ENCODE data around the gene PLSCR4. TPM values are rescaled to one million over a fixed set of nuclear protein-coding genes. Genes with fewer than 3 reads are reported as not detected.

The PLSCR4 gene
- total and polyA plus RNA-seq, 2 of the 8 experiments (the other 6 are each of a cell fraction or from before 2014, with no cell fraction given) = 1.8 to 2.9 TPM

DNA sequence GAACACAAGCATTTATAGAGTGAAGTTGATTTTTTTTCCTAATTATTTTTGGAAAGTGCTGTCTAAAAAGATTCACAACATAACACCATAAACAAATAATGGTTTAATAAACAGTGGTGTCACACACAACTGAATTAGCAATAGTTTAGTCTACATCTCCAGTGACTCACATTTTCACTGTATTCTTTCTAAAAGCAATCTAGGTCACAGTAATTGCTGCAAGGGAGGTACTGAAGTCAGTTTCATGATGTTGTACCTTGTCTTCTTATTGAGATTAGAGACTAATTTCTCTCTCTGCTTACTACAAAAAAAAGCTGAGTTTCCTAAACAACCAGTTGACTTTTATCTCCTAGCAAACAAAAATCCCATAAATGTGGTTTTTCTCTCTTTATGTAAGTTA, 29.6 kb downstream of the PLSCR4 start:
- H2BK20ac ChIP-seq (ENCODE audit: low read length) = no peak overlapping the region
- no peak overlapping the region for H3K23ac ChIP-seq (ENCODE audit: insufficient read length)
- no peak overlapping the region for H2BK12ac ChIP-seq (ENCODE audit: low read depth, low read length)
- no peak overlapping the region for H3K27ac ChIP-seq (ENCODE audit: low read depth, low read length)
- no peaks in the 10 kb centered on the region for H4K20me1 ChIP-seq (replicated peaks in 1 of 2; ENCODE audit: control insufficient read depth in 1 of 2, insufficient read depth in 2 of 2, low read length in 2 of 2)
- no peak overlapping the region for H2BK120ac ChIP-seq (replicated peaks; ENCODE audit: low read depth, low read length)
- no peak overlapping the region for H3K18ac ChIP-seq (ENCODE audit: extremely low read depth, low read length)
- no peak overlapping the region for H2AK5ac ChIP-seq (ENCODE audit: low read depth, low read length)
- H3K23me2 ChIP-seq (ENCODE audit: low read depth, low read length) = peaks cover 3% of the 10 kb centered on the region; the same call in 1 of the 2 replicates
- no peak overlapping the region for H3K9ac ChIP-seq (replicated peaks in 1 of 4; ENCODE audit: extremely low read depth in 1 of 4, low read depth in 3 of 4, low read length in 3 of 4)
- no peak overlapping the region for H4K8ac ChIP-seq (ENCODE audit: extremely low read depth, insufficient read depth, low read length)
- no peak overlapping the region for H2AFZ ChIP-seq (ENCODE audit: low read length)
- DNase-seq (ENCODE audit: low read depth in 1 of 2, low spot score in 2 of 2) = no peak
- H3K79me2 ChIP-seq (ENCODE audit: control insufficient read depth in 1 of 2, insufficient read depth in 2 of 2, low read length in 2 of 2) = no peaks in the 10 kb centered on the region
- POLR2A ChIA-PET (ENCODE audit: partially characterized antibody) = no interaction called here
- H2BK5ac ChIP-seq (ENCODE audit: low read depth, low read length) = no peak overlapping the region
- FAIRE-seq = no peak
- no peaks in the 10 kb centered on the region for H3K36me3 ChIP-seq (ENCODE audit: control insufficient read depth in 2 of 4, insufficient read depth in 4 of 4, low read length in 3 of 4)
- H4K91ac ChIP-seq (replicated peaks; ENCODE audit: insufficient read length, low read length) = no peak overlapping the region
- no peak overlapping the region for H3K4ac ChIP-seq (replicated peaks; ENCODE audit: insufficient read length, low read depth, low read length)
- no peaks in the 10 kb centered on the region for H3K79me1 ChIP-seq (ENCODE audit: low read depth, low read length)
- H3K14ac ChIP-seq (ENCODE audit: insufficient read length) = no peak overlapping the region
- H3K4me1 ChIP-seq (replicated peaks in 1 of 4; ENCODE audit: control insufficient read depth in 3 of 4, insufficient read depth in 4 of 4, low read length in 3 of 4) = no peaks in the 10 kb centered on the region
- H4K5ac ChIP-seq (ENCODE audit: insufficient read length, low read depth, low read length) = no peak overlapping the region
- no peak overlapping the region for H3K56ac ChIP-seq (replicated peaks; ENCODE audit: insufficient read length, low read depth, low read length)
- H3K9me3 ChIP-seq (ENCODE audit: insufficient read depth in 2 of 2, low read depth in 1 of 2, low read length in 1 of 2) = no peaks in the 10 kb centered on the region; a peak in 1 of 4 replicates
- CTCF ChIA-PET (ENCODE audit: partially characterized antibody) = interaction anchor here (1.0 to 2.5 kb wide), 4 partner anchors 32 to 417 kb away, joined by 3 to 7 read pairs (median 4); no protein-coding TSS in a partner anchor
- no peak overlapping the region for H2BK15ac ChIP-seq (ENCODE audit: low read length)
- no peak overlapping the region for H3K4me3 ChIP-seq (ENCODE audit: extremely low read depth in 1 of 4, insufficient read depth in 2 of 4, low read depth in 3 of 4, low read length in 4 of 4)
- H3K4me2 ChIP-seq (ENCODE audit: insufficient read depth in 1 of 2, low read depth in 2 of 2, low read length in 2 of 2) = no peak overlapping the region
- TF ChIP-seq BRCA1 (IDR thresholded peaks at IDR 0.05; ENCODE audit: low read depth, low read length) (no peak), TAF1 (IDR thresholded peaks at IDR 0.05; ENCODE audit: low read depth, low read length) (no peak), MAX (IDR thresholded peaks at IDR 0.05) (no peak), EGR1 (IDR thresholded peaks at IDR 0.05; ENCODE audit: borderline replicate concordance, low read depth, low read length) (no peak), CEBPB (IDR thresholded peaks at IDR 0.05; ENCODE audit: low read depth, low read length) (no peak), GTF2F1 (IDR thresholded peaks at IDR 0.05; ENCODE audit: borderline replicate concordance, low read depth, low read length) (no peak), NRF1 (IDR thresholded peaks at IDR 0.05; ENCODE audit: low read depth, low read length) (no peak), SP2 (IDR thresholded peaks at IDR 0.05; ENCODE audit: low read length) (no peak), HDAC2 (IDR thresholded peaks at IDR 0.05; ENCODE audit: borderline replicate concordance in 1 of 2, low read depth in 2 of 2, low read length in 2 of 2) (no peak), SUZ12 (IDR thresholded peaks at IDR 0.05; ENCODE audit: low read length) (no peak), ASH2L (IDR thresholded peaks at IDR 0.05; ENCODE audit: low read length) (no peak), POU5F1 (IDR thresholded peaks at IDR 0.05; ENCODE audit: low read depth, low read length) (no peak), USF2 (IDR thresholded peaks at IDR 0.05; ENCODE audit: low read length) (no peak), SIX5 (IDR thresholded peaks at IDR 0.05; ENCODE audit: low read depth, low read length) (no peak), CBX8 (IDR thresholded peaks at IDR 0.05; ENCODE audit: borderline replicate concordance, low read depth, low read length) (no peak), TEAD4 (IDR thresholded peaks at IDR 0.05; ENCODE audit: low read depth, low read length) (no peak)
- H3K27me3 ChIP-seq (replicated peaks in 1 of 4; ENCODE audit: control insufficient read depth in 3 of 4, extremely low read depth in 1 of 4, insufficient read depth in 3 of 4, low read length in 3 of 4) = no peaks in the 10 kb centered on the region
